Adrenal gland (tissue), 5 donors: ENCODE measurements around the gene RPS6KA2.

Experiments used
- POLR2A ChIP-seq, 2 donors: fragments of 450-650 bp; IDR thresholded peaks; one replicate each; pipeline ENCODE4 v1.6.1; 2017; ENCODE audit warnings: antibody characterized with exemption in 2 of 2, mild to moderate bottlenecking in 2 of 2, moderate library complexity in 1 of 2
- TF ChIP-seq, protein P1 (sequence below), 6 experiments: fragments of 450-650 bp in 4 of 6; fragments of 200-600 bp in 2 of 6; sonication (generic) in 1 of 6; IDR thresholded peaks; 1 replicate in 5 of 6; 2 replicates in 1 of 6; pipeline versions ENCODE4 v1.5.1 to v1.8.0; 2016 to 2021; ENCODE audit warnings: antibody characterized with exemption in 6 of 6, mild to moderate bottlenecking in 2 of 6, moderate library complexity in 1 of 6
- donor health status: DM: no; HTN: no; CAD: no.

DNA sequence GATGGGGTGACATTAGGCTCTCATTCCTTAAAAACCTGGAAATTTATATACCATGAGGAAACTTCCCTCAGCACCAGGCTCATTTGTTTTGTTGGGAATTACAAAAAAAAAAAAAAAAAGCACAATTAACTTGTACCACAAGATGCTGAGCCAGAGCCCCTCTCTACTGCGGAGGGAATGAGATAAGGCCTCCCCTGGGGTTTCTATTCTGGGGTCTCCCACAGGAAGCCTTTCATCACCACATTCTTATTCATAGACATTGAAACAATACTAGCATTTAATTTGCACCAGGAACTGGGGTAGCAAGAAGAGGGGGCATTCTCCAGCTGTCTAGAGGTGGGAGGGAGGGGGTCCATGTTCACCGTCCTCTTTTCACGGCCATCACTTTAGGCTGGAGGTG is 23.0 kb upstream of the RPS6KA2 start:
- TF ChIP-seq, protein P1, sequence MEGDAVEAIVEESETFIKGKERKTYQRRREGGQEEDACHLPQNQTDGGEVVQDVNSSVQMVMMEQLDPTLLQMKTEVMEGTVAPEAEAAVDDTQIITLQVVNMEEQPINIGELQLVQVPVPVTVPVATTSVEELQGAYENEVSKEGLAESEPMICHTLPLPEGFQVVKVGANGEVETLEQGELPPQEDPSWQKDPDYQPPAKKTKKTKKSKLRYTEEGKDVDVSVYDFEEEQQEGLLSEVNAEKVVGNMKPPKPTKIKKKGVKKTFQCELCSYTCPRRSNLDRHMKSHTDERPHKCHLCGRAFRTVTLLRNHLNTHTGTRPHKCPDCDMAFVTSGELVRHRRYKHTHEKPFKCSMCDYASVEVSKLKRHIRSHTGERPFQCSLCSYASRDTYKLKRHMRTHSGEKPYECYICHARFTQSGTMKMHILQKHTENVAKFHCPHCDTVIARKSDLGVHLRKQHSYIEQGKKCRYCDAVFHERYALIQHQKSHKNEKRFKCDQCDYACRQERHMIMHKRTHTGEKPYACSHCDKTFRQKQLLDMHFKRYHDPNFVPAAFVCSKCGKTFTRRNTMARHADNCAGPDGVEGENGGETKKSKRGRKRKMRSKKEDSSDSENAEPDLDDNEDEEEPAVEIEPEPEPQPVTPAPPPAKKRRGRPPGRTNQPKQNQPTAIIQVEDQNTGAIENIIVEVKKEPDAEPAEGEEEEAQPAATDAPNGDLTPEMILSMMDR (IDR thresholded peaks at IDR 0.05): no peak
- no peak for TF ChIP-seq POLR2A (IDR thresholded peaks at IDR 0.05)
